Mesenchymal stem cell (in vitro differentiated cells and primary cell): Measurements from ENCODE around the gene ERAS.

Experiments
- DNase-seq: peaks from one replicate; pipeline ENCODE4 v3.0.0-alpha.2; 2013
- H2AFZ ChIP-seq: one replicate; pipeline ENCODE4 v1.6.1; 2013; ENCODE audit warnings: low read depth, mild to moderate bottlenecking, control low read depth, inconsistent platforms, low read length, moderate library complexity
- H2AK5ac ChIP-seq: 2 replicates; pipeline ENCODE4 v1.6.1; 2013; ENCODE audit warnings: low read length, moderate library complexity, mild to moderate bottlenecking, inconsistent platforms; ENCODE audit not compliant: severe bottlenecking
- H2BK120ac ChIP-seq: one replicate; pipeline ENCODE4 v1.6.1; 2013; ENCODE audit warnings: low read depth, mild to moderate bottlenecking, inconsistent platforms, low read length, moderate library complexity
- H2BK12ac ChIP-seq, 2 experiments: one replicate each; pipeline ENCODE4 v1.6.1; 2013; ENCODE audit warnings: inconsistent platforms in 2 of 2, low read length in 2 of 2, mild to moderate bottlenecking in 2 of 2, moderate library complexity in 2 of 2, control low read depth in 1 of 2
- H2BK15ac ChIP-seq: one replicate; pipeline ENCODE4 v1.6.1; 2013; ENCODE audit warnings: mild to moderate bottlenecking, low read depth, inconsistent platforms; ENCODE audit not compliant: poor library complexity, severe bottlenecking
- H2BK5ac ChIP-seq: 2 replicates; pipeline ENCODE4 v1.6.1; 2013; ENCODE audit warnings: low read depth, mild to moderate bottlenecking, low read length, control low read depth, inconsistent platforms; ENCODE audit not compliant: poor library complexity, severe bottlenecking
- H3K14ac ChIP-seq, 2 experiments: one replicate each; pipeline ENCODE4 v1.6.1; 2013; ENCODE audit warnings: inconsistent platforms in 2 of 2, low read length in 2 of 2, control low read depth in 1 of 2, mild to moderate bottlenecking in 1 of 2, moderate library complexity in 1 of 2
- H3K18ac ChIP-seq, 2 experiments: one replicate each; pipeline ENCODE4 v1.6.1; 2013; ENCODE audit warnings: inconsistent platforms in 2 of 2, low read length in 2 of 2, control low read depth in 1 of 2, low read depth in 1 of 2, mild to moderate bottlenecking in 1 of 2
- H3K23ac ChIP-seq, 2 experiments: one replicate each; pipeline ENCODE4 v1.6.1; 2013; ENCODE audit warnings: inconsistent platforms in 2 of 2, low read length in 2 of 2, mild to moderate bottlenecking in 2 of 2, moderate library complexity in 2 of 2, control low read depth in 1 of 2
- H3K27ac ChIP-seq: 2 replicates; pipeline ENCODE4 v1.5.1; 2013; ENCODE audit warnings: mild to moderate bottlenecking, moderate library complexity, low read length, control low read depth, inconsistent platforms; ENCODE audit not compliant: poor library complexity, severe bottlenecking
- H3K27me3 ChIP-seq, 2 experiments: 2 replicates each; pipeline versions ENCODE4 v1.6.1 to v1.7.0; 2013; ENCODE audit warnings: low read length in 2 of 2, mild to moderate bottlenecking in 2 of 2, moderate library complexity in 2 of 2, control low read depth in 1 of 2, inconsistent platforms in 1 of 2; ENCODE audit not compliant: control insufficient read depth in 1 of 2, insufficient read depth in 1 of 2
- H3K36me3 ChIP-seq, 2 experiments: 2 replicates each; pipeline versions ENCODE4 v1.6.1 to v1.7.0; 2013; ENCODE audit warnings: low read length in 2 of 2, control low read depth in 1 of 2, inconsistent platforms in 1 of 2, low read depth in 1 of 2, mild to moderate bottlenecking in 1 of 2; ENCODE audit not compliant: insufficient read depth in 2 of 2, control insufficient read depth in 1 of 2
- H3K4ac ChIP-seq, 2 experiments: one replicate each; pipeline ENCODE4 v1.6.1; 2013; ENCODE audit warnings: inconsistent platforms in 2 of 2, low read length in 2 of 2, mild to moderate bottlenecking in 2 of 2, moderate library complexity in 2 of 2, control low read depth in 1 of 2, low read depth in 1 of 2
- H3K4me1 ChIP-seq: 2 replicates; pipeline ENCODE4 v1.6.1; 2013; ENCODE audit warnings: low read depth, low read length, control low read depth; ENCODE audit not compliant: control insufficient read depth, insufficient read depth
- H3K4me2 ChIP-seq: 2 replicates; pipeline ENCODE4 v1.6.1; 2013; ENCODE audit warnings: low read length, mild to moderate bottlenecking, inconsistent platforms; ENCODE audit not compliant: poor library complexity, severe bottlenecking
- H3K4me3 ChIP-seq, 2 experiments: 2 replicates each; pipeline versions ENCODE4 v1.5.1 to v1.7.0; 2013; ENCODE audit warnings: low read length in 2 of 2, mild to moderate bottlenecking in 2 of 2, control low read depth in 1 of 2, low read depth in 1 of 2; ENCODE audit not compliant: insufficient read depth in 1 of 2
- H3K79me1 ChIP-seq: replicated peaks from 2 replicates; pipeline ENCODE4 v1.6.1; 2013; ENCODE audit warnings: mild to moderate bottlenecking, control low read depth, low read length, inconsistent platforms; ENCODE audit not compliant: poor library complexity, severe bottlenecking
- H3K9ac ChIP-seq: 2 replicates; pipeline ENCODE4 v1.7.0; 2013; ENCODE audit warnings: mild to moderate bottlenecking, low read length, moderate library complexity
- H3K9me3 ChIP-seq: 2 replicates; pipeline ENCODE4 v1.7.0; 2013; ENCODE audit warnings: mild to moderate bottlenecking, low read length; ENCODE audit not compliant: control insufficient read depth
- H4K8ac ChIP-seq: one replicate; pipeline ENCODE4 v1.6.1; 2013; ENCODE audit warnings: inconsistent platforms, mild to moderate bottlenecking, low read length, moderate library complexity
- H4K91ac ChIP-seq: one replicate; pipeline ENCODE4 v1.6.1; 2013; ENCODE audit warnings: mild to moderate bottlenecking, low read length, inconsistent platforms
- WGBS: methylation state at CpG from one replicate; pipeline ENCODE4 v1.1.7; 2013; ENCODE audit warnings: mixed read lengths; 5-methylcytosine and 5-hydroxymethylcytosine counted together

The ERAS gene

DNA sequence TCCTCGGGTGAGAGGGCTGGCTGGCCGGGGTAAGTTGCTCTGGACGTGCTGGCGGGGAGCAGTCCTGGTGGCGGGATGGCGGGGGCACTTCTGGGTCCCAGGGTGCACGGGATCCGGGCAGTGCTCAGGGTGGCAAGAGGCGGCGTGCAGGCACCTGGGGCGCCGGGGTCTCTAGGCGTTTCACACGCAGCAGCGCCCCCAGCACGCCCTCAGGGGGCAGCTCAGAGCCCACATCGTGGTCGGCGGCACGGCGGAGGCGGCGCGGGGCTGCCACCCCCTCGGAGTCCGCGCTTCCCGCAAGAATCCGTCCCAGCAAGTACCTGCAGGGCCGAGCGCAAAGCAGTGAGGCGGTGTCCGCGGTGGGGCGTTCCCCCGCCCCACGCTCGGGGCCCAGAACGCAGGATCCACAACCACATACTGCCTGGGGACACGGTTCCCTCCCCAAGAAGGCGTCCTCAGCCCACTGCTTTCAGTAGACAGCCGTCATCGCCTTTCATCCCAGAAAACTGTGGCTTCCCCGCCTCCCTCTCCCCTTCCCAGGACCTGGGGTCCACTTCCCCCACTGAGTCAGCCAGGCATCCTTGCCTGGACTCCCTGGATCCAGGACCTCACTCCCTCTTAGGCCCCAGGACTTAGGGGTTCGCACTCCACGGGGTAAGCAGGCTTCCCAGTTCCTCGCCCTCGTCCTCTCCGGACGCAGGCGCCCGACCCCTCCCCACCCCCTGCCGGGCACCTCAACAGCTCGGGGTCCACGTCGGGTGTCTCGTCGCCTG lies 5.0 kb downstream of the ERAS start:
- Histone ChIP-seq H3K23ac (no peak overlapping the region), H3K4me3 (no peak overlapping the region), H3K79me1 (no peaks in the 10 kb centered on the region), H3K9ac (no peak overlapping the region), H2BK120ac (no peak overlapping the region), H3K14ac (no peak overlapping the region), H3K4ac (no peak overlapping the region), H3K4me2 (peak overlapping the region; percentile 56), H3K36me3 (peaks cover 0 to 10% of the 10 kb centered on the region in 2 experiments), H3K27ac (no peak overlapping the region), H3K27me3 (peaks cover 33 to 68% of the 10 kb centered on the region in 2 experiments), H3K18ac (no peak overlapping the region), H3K9me3 (peaks cover 3% of the 10 kb centered on the region), H4K8ac (no peak overlapping the region), H4K91ac (no peak overlapping the region), H3K4me1 (peaks cover 12% of the 10 kb centered on the region), H2AFZ (no peak overlapping the region), H2AK5ac (no peak overlapping the region), H2BK12ac (no peak overlapping the region), H2BK5ac (no peak overlapping the region), H2BK15ac (no peak overlapping the region)
- 4% methylated on average over 29 of the region's 58 CpGs for WGBS
- DNase-seq: no peak

DNA sequence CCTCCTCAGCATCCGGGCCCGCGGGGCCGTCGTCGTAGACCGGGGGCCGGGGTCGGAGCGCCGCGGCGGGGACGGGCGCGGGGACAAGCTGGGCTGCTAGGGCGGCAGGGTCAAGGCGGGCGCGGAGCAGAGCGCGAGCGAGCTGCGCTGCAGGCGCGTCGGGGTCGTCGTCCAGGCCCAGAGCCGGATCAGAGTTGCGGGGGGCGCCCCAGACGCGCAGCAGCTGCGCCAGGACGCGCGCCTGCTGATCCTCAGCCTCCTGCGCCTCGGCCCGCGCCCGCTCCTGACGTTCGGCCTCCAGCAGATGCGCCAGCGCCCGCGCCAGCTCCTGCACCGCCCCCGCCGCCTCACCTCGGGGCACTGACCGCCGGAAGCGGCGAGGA lies 5.6 kb downstream of the ERAS start:
- Histone ChIP-seq H2AFZ (no peak overlapping the region), H2AK5ac (no peak overlapping the region), H4K8ac (no peak overlapping the region), H2BK5ac (no peak overlapping the region), H2BK15ac (no peak overlapping the region), H3K4me1 (peaks cover 12% of the 10 kb centered on the region), H3K4me2 (peak overlapping the region; percentile 56), H3K23ac (no peak overlapping the region), H3K4ac (no peak overlapping the region), H3K27ac (no peak overlapping the region), H3K36me3 (peaks cover 0 to 5% of the 10 kb centered on the region in 2 experiments), H3K9me3 (peaks cover 3% of the 10 kb centered on the region), H2BK120ac (no peak overlapping the region), H3K4me3 (peak overlapping the region in 1 of 2 experiments; percentile 31), H2BK12ac (no peak overlapping the region), H3K79me1 (no peaks in the 10 kb centered on the region), H3K14ac (no peak overlapping the region), H3K27me3 (peaks cover 33 to 73% of the 10 kb centered on the region in 2 experiments), H4K91ac (no peak overlapping the region), H3K18ac (no peak overlapping the region), H3K9ac (no peak overlapping the region)
- no peak for DNase-seq
- 0% methylated on average over 3 of the region's 57 CpGs for WGBS

DNA sequence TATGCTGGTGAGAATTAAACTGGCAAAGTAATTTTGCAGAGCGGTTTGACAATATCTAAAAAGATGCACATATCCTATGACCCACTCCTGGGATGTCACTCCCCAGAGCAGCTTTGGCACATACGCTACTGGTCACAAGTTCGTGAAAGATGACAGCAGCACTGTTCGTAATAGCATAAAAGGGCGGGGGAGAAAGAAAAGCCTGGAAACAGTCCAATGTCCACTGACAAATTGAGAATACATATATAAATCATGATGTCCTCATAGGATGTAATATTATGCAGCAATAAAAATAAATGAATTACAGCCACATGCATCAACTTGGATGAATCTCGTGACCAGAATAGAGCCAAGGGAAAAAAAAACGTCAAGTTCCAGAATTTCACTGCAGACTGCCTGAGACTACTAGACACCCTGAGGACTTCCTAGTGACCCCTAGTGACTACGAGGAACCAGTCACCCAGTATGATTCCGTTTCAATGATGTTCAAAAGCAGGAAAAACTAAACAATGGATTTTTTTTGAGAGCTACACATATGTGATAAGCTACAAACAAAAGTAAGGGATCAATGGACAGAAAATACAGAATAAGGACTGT lies 7.3 kb downstream of the ERAS start:
- H3K14ac ChIP-seq: no peak overlapping the region
- 87% methylated on average over 3 of the region's 9 CpGs for WGBS

DNA sequence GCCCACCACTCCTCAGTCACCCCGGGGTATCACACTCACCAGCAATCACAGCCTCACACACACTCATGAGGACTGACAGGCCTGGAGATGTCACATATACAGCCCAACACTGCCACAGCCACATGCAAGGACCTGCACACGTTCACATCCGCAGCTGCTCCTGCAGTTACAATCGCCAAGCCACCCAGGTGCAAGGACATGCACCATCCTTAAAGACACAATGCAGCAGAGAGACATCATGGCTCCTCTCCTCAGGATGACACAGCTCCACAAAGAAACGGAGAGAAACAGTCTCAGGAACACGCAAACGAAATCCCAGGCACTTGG lies 8.0 kb downstream of the ERAS start:
- Histone ChIP-seq H2AK5ac (no peak overlapping the region), H3K27ac (no peak overlapping the region), H3K9me3 (no peaks in the 10 kb centered on the region), H4K8ac (no peak overlapping the region), H4K91ac (no peak overlapping the region), H2BK5ac (no peak overlapping the region), H3K4me2 (no peak overlapping the region), H2BK12ac (no peak overlapping the region), H3K79me1 (no peaks in the 10 kb centered on the region), H3K27me3 (peaks cover 33 to 67% of the 10 kb centered on the region in 2 experiments), H3K4ac (no peak overlapping the region), H3K23ac (no peak overlapping the region), H3K4me1 (peaks cover 12% of the 10 kb centered on the region), H3K9ac (no peak overlapping the region), H3K36me3 (no peaks in the 10 kb centered on the region), H2BK120ac (no peak overlapping the region), H3K4me3 (no peak overlapping the region), H3K18ac (no peak overlapping the region), H2AFZ (no peak overlapping the region), H3K14ac (no peak overlapping the region), H2BK15ac (no peak overlapping the region)
- DNase-seq: no peak
- WGBS: 13% methylated on average over 4 of the region's 7 CpGs

More for the DNA sequence above, 7.3 kb downstream of the ERAS start:
- Histone ChIP-seq H3K4ac (no peak overlapping the region), H3K9me3 (peaks cover 3% of the 10 kb centered on the region), H2AFZ (no peak overlapping the region), H2BK15ac (no peak overlapping the region), H3K23ac (no peak overlapping the region), H3K18ac (no peak overlapping the region), H4K91ac (no peak overlapping the region), H2BK120ac (no peak overlapping the region), H3K79me1 (no peaks in the 10 kb centered on the region), H3K4me3 (no peak overlapping the region), H3K4me2 (no peak overlapping the region), H3K36me3 (no peaks in the 10 kb centered on the region), H3K4me1 (peaks cover 12% of the 10 kb centered on the region), H2BK5ac (no peak overlapping the region), H3K9ac (no peak overlapping the region), H3K27me3 (peaks cover 33 to 73% of the 10 kb centered on the region in 2 experiments), H2BK12ac (no peak overlapping the region), H3K27ac (no peak overlapping the region), H2AK5ac (no peak overlapping the region), H4K8ac (no peak overlapping the region)
- no peak for DNase-seq
